ENCODE results near the gene YOD1. TPM values are rescaled to one million over a fixed set of nuclear protein-coding genes. Genes with fewer than 3 reads are reported as not detected.

The YOD1 gene
- total RNA-seq, 1 donor from 2014 or later: 7.9 TPM

GRCh38 chr1:207020065-207020708 lies 30.8 kb downstream of the YOD1 start:
- H3K27ac ChIP-seq: peak overlapping the region; percentile 68
- peak; percentile 75 for DNase-seq
- H3K4me1 ChIP-seq: peaks cover 51% of the 10 kb centered on the region

GRCh38 chr1:207019661-207020060 lies 31.3 kb downstream of the YOD1 start:
- peaks cover 9% of the 10 kb centered on the region for H3K36me3 ChIP-seq
- no peaks in the 10 kb centered on the region for H3K9me3 ChIP-seq
- no peaks in the 10 kb centered on the region for H3K27me3 ChIP-seq (ENCODE audit: low read depth)
- intact Hi-C loops (cut with DNase I): no loop called here
- no peak for TF ChIP-seq CTCF (IDR thresholded peaks at IDR 0.05)
- DNase-seq (no peak), ATAC-seq (no peak)
- no peak overlapping the region for H3K4me3 ChIP-seq
- peak overlapping the region; percentile 68 for H3K27ac ChIP-seq
- peaks cover 46% of the 10 kb centered on the region for H3K4me1 ChIP-seq

More at GRCh38 chr1:207020065-207020708, 30.8 kb downstream of the YOD1 start:
- ATAC-seq: peak; percentile 68 to 77
- intact Hi-C loops (cut with DNase I): no loop called here
- no peaks in the 10 kb centered on the region for H3K9me3 ChIP-seq
- TF ChIP-seq CTCF (IDR thresholded peaks at IDR 0.05): no peak
- no peak overlapping the region for H3K4me3 ChIP-seq
- H3K36me3 ChIP-seq: peaks cover 10% of the 10 kb centered on the region
- no peaks in the 10 kb centered on the region for H3K27me3 ChIP-seq (ENCODE audit: low read depth)

- H3K27me3 ChIP-seq (ENCODE audit: low read depth): no peaks in the 10 kb centered on the region
- no peak for DNase-seq
- H3K4me3 ChIP-seq: no peak overlapping the region
- TF ChIP-seq CTCF (IDR thresholded peaks at IDR 0.05): no peak
- no peaks in the 10 kb centered on the region for H3K9me3 ChIP-seq
- intact Hi-C loops (cut with DNase I): no loop called here
- peak overlapping the region; percentile 68 for H3K27ac ChIP-seq
- peaks cover 4% of the 10 kb centered on the region for H3K36me3 ChIP-seq
- peaks cover 41% of the 10 kb centered on the region for H3K4me1 ChIP-seq
- ATAC-seq: peak in 1 of 2 donors; percentile 5
These were observed 31.8 kb downstream of the YOD1 start for GRCh38 chr1:207019161-207019560.

GRCh38 chr1:207018707-207019106 lies 32.3 kb downstream of the YOD1 start:
- Histone ChIP-seq H3K9me3 (no peaks in the 10 kb centered on the region), H3K4me1 (peaks cover 36% of the 10 kb centered on the region), H3K36me3 (peaks cover 4% of the 10 kb centered on the region), H3K27me3 (ENCODE audit: low read depth) (no peaks in the 10 kb centered on the region), H3K27ac (peak overlapping the region; percentile 68), H3K4me3 (no peak overlapping the region)
- intact Hi-C loops (cut with DNase I): no loop called here
- no peak for TF ChIP-seq CTCF (IDR thresholded peaks at IDR 0.05)
- ATAC-seq (no peak), DNase-seq (no peak)

- Histone ChIP-seq H3K36me3 (peaks cover 4% of the 10 kb centered on the region), H3K27ac (no peak overlapping the region), H3K27me3 (ENCODE audit: low read depth) (peaks cover under 1% of the 10 kb centered on the region), H3K4me1 (peaks cover 29% of the 10 kb centered on the region), H3K9me3 (no peaks in the 10 kb centered on the region), H3K4me3 (no peak overlapping the region)
- no peak for TF ChIP-seq CTCF (IDR thresholded peaks at IDR 0.05)
- ATAC-seq: peak; percentile 54 to 62
- intact Hi-C loops (cut with DNase I): no loop called here
- peak; percentile 63 for DNase-seq
These were observed 33.1 kb downstream of the YOD1 start for GRCh38 chr1:207017615-207018559.
